ENCODE measurements around the gene PIEZO2.

- TF ChIP-seq CTCF (IDR thresholded peaks at IDR 0.05) = no peak
- TF ChIP-seq POLR2A (IDR thresholded peaks at IDR 0.05) = no peak
Observed at GRCh38 chr18:10792181-10792580, 357.2 kb downstream of the PIEZO2 start.
